A549 (cell line): Measurements from ENCODE around the gene CCDC77.

Experiments
- CEBPB ChIP-seq, 2 experiments: fragments of >200 bp in 1 of 2; sonication (Bioruptor Twin) in 1 of 2; formaldehyde crosslinking in 1 of 2; IDR thresholded peaks; 2 replicates each; pipeline ENCODE4 v1.6.1; 2012 to 2016
- FOSL2 ChIP-seq, 2 experiments: fragments of 450-650 bp in 1 of 2; fragments of >200 bp in 1 of 2; sonication (Bioruptor Twin) in 1 of 2; formaldehyde crosslinking; IDR thresholded peaks; 2 replicates each; pipeline versions ENCODE4 v1.5.0 to v1.6.1; 2016 to 2020; ENCODE audit warnings: mild to moderate bottlenecking in 1 of 2, moderate library complexity in 1 of 2
- MAZ ChIP-seq: fragments of 150-350 bp; IDR thresholded peaks from 2 replicates; pipeline ENCODE4 v1.6.1; 2014; ENCODE audit warnings: antibody characterized with exemption, low read depth, low read length, borderline replicate concordance
- POLR2A ChIP-seq: IDR thresholded peaks from 2 replicates; pipeline ENCODE4 v1.6.1; 2012; ENCODE audit warnings: mild to moderate bottlenecking, low read length
- SMC3 ChIP-seq: fragments of >200 bp; sonication (Bioruptor Twin); formaldehyde crosslinking; IDR thresholded peaks from 3 replicates; pipeline ENCODE4 v1.6.1; 2018; ENCODE audit warnings: inconsistent platforms
- ZNF302 ChIP-seq: fragments of 250-450 bp; sonication (Bioruptor Pico); IDR thresholded peaks from 2 replicates; pipeline ENCODE4 v1.9.0; 2021; ENCODE audit warnings: inconsistent platforms, mild to moderate bottlenecking, moderate library complexity
- TF ChIP-seq, protein P1 (sequence below): fragments of >200 bp; sonication (Bioruptor Twin); formaldehyde crosslinking; IDR thresholded peaks from 3 replicates; pipeline ENCODE4 v1.5.1; 2016

GRCh38 chr12:479161-479560 is 77.7 kb downstream of the CCDC77 start:
- TF ChIP-seq POLR2A = no peak
- TF ChIP-seq, protein P1, sequence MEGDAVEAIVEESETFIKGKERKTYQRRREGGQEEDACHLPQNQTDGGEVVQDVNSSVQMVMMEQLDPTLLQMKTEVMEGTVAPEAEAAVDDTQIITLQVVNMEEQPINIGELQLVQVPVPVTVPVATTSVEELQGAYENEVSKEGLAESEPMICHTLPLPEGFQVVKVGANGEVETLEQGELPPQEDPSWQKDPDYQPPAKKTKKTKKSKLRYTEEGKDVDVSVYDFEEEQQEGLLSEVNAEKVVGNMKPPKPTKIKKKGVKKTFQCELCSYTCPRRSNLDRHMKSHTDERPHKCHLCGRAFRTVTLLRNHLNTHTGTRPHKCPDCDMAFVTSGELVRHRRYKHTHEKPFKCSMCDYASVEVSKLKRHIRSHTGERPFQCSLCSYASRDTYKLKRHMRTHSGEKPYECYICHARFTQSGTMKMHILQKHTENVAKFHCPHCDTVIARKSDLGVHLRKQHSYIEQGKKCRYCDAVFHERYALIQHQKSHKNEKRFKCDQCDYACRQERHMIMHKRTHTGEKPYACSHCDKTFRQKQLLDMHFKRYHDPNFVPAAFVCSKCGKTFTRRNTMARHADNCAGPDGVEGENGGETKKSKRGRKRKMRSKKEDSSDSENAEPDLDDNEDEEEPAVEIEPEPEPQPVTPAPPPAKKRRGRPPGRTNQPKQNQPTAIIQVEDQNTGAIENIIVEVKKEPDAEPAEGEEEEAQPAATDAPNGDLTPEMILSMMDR = no peak
- no peak for TF ChIP-seq FOSL2 (IDR thresholded peaks at IDR 0.05)
- no peak for TF ChIP-seq FOSL2 (CRISPR knock-in tag; IDR thresholded peaks at IDR 0.05)
- TF ChIP-seq ZNF302 (CRISPR knock-in tag) = no peak
- TF ChIP-seq MAZ = no peak
- no peak for TF ChIP-seq SMC3
- no peak for TF ChIP-seq CEBPB (IDR thresholded peaks at IDR 0.05)
